ENCODE results near the gene ZCCHC8. TPM values are rescaled to one million over a fixed set of nuclear protein-coding genes. Genes with fewer than 3 reads are reported as not detected.

ZCCHC8 gene
- total RNA-seq, 1 experiment from 2014 or later, result 40.1 TPM

DNA sequence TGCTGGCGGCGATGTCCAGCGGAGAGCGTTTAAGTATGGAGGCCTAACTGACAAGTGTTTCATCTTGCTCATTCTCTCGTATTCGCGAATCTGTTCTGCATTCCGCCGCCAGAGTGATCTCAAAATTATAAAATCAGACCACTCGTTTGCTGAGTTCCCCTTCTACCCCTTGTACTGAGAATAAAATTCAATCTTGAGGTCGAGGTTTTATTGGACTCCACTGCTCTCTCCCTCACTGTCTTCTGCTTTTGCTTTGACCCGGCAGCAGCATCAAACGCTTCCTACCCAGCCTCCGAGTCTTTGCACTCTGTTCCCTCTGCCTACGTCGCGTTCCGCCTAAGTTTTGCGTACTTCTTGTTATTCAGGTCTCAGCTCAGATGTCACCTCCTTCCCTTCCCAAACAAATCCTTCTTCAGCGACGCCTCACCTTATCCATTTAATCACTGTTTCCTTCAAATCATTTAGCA lies 26.8 kb upstream of the ZCCHC8 start:
- H3K27ac Mint-ChIP-seq (ENCODE audit: unreplicated experiment), result no peak overlapping the region
- Histone ChIP-seq H3K27me3 (replicated peaks; ENCODE audit: control insufficient read depth, insufficient read depth, low read length) (no peaks in the 10 kb centered on the region), H3K9me3 (no peaks in the 10 kb centered on the region), H3K36me3 (ENCODE audit: control insufficient read depth, insufficient read depth, low read length) (no peaks in the 10 kb centered on the region; the same call in 1 of the 2 replicates), H3K4me3 (ENCODE audit: low read depth, low read length) (peak overlapping the region; percentile 45), H3K4me1 (peaks cover 20% of the 10 kb centered on the region)
- BruUV-seq (replicated peaks), result TSS peak; percentile 83
- intact Hi-C loops (cut with micrococcal nuclease; ENCODE audit: unreplicated experiment), result loop anchor here (1.0 to 2.0 kb wide), 2 partner anchors 26 to 225 kb away; partner anchors contain the start of gene DENR
- ChIA-PET CTCF (no interaction called here), POLR2A (interaction anchor here (0.5 to 2.7 kb wide), 7 partner anchors 11 to 1337 kb away, joined by 3 to 48 read pairs (median 5); partner anchors contain the start of genes DIABLO and ZCCHC8)
- no peak overlapping the region for H3K4me3 Mint-ChIP-seq (ENCODE audit: unreplicated experiment)
- H3K36me3 Mint-ChIP-seq (ENCODE audit: insufficient read depth, unreplicated experiment), result peaks cover 55% of the 10 kb centered on the region
- H3K27me3 Mint-ChIP-seq (ENCODE audit: insufficient read depth, unreplicated experiment), result no peaks in the 10 kb centered on the region
- H3K9me3 Mint-ChIP-seq (ENCODE audit: unreplicated experiment), result no peaks in the 10 kb centered on the region
- peak; percentile 41 to 49 for DNase-seq
- TF ChIP-seq, protein P1, sequence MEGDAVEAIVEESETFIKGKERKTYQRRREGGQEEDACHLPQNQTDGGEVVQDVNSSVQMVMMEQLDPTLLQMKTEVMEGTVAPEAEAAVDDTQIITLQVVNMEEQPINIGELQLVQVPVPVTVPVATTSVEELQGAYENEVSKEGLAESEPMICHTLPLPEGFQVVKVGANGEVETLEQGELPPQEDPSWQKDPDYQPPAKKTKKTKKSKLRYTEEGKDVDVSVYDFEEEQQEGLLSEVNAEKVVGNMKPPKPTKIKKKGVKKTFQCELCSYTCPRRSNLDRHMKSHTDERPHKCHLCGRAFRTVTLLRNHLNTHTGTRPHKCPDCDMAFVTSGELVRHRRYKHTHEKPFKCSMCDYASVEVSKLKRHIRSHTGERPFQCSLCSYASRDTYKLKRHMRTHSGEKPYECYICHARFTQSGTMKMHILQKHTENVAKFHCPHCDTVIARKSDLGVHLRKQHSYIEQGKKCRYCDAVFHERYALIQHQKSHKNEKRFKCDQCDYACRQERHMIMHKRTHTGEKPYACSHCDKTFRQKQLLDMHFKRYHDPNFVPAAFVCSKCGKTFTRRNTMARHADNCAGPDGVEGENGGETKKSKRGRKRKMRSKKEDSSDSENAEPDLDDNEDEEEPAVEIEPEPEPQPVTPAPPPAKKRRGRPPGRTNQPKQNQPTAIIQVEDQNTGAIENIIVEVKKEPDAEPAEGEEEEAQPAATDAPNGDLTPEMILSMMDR (IDR thresholded peaks at IDR 0.05; ENCODE audit: insufficient read depth in 1 of 2, low read depth in 1 of 2, low read length in 1 of 2, severe bottlenecking in 1 of 2, unreplicated experiment in 1 of 2), result no peak
- peaks cover 8% of the 10 kb centered on the region for H3K4me1 Mint-ChIP-seq (ENCODE audit: low read depth, unreplicated experiment)

DNA sequence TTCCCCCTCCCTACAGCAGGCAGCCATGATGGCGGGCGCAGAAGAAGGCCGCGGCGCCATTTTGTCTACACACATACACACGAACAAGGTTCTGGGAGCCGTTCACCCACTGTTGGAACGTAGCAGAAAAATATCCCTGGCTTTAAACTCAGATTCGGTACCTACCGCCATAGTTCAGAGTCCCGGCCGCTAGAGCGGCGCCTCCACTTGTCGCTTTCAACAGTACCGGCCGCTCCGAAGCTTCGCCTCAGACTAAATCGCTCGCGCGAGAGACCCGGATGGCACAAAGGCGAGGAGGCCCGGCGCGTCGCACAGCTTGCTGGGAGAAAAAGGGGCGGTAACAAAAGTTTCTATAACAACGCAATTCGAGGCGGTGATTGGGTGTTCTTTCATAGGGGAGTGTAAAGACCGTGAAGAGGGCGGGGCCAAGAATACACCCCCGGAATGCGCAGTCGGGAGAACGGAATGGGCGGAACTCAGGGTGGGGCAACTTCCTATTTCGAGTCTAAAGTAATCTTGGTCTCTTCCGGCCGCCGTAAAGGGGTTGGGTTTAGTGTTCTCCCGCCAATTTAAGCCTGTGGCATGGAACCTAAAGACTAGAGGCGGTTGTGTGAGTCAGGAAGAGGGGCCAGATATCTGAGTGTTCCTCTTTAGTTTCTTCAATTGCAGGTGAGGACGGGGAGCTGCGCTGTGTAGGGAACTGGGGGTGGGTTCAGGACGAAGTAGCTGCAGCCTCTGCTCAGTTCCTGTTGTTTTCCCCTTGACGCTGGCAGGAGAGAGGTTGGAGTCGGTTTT lies 26.1 kb upstream of the ZCCHC8 start, which contains the start of the genes KNTC1 and RSRC2:
TSS of gene KNTC1 (plus strand) at position 567 of the 795 bp plus-strand sequence. CDS start 2,815 bp downstream, outside the sequence.
TSS of gene RSRC2 (minus strand) at position 254 of the 795 bp plus-strand sequence. CDS start at position 171, 83 bp downstream.
- Mint-ChIP-seq H3K27ac (ENCODE audit: unreplicated experiment) (no peak within 1 kb of the TSS), H3K4me3 (ENCODE audit: unreplicated experiment) (no peak within 1 kb of the TSS), H3K9me3 (ENCODE audit: unreplicated experiment) (no peaks in the 10 kb centered on the region), H3K4me1 (ENCODE audit: low read depth, unreplicated experiment) (peaks cover 8% of the 10 kb centered on the region), H3K27me3 (ENCODE audit: insufficient read depth, unreplicated experiment) (no peaks in the 10 kb centered on the region), H3K36me3 (ENCODE audit: insufficient read depth, unreplicated experiment) (peaks cover 53% of the 10 kb centered on the region)
- intact Hi-C loops (cut with micrococcal nuclease; ENCODE audit: unreplicated experiment), result loop anchor here (1.0 to 2.0 kb wide), 2 partner anchors 26 to 226 kb away; partner anchors contain the start of gene DENR
- Histone ChIP-seq H3K9me3 (no peaks in the 10 kb centered on the region), H3K36me3 (ENCODE audit: control insufficient read depth, insufficient read depth, low read length) (no peaks in the 10 kb centered on the region; the same call in 1 of the 2 replicates), H3K4me1 (peaks cover 20% of the 10 kb centered on the region), H3K4me3 (ENCODE audit: low read depth, low read length) (peak within 1 kb of the TSS; percentile 88), H3K27me3 (replicated peaks; ENCODE audit: control insufficient read depth, insufficient read depth, low read length) (no peaks in the 10 kb centered on the region)
- BruUV-seq (replicated peaks), result no TSS peak
- DNase-seq, result peak; percentile 98 to 100
- TF ChIP-seq, protein P1 (IDR thresholded peaks at IDR 0.05; ENCODE audit: insufficient read depth in 1 of 2, low read depth in 1 of 2, low read length in 1 of 2, severe bottlenecking in 1 of 2, unreplicated experiment in 1 of 2), result no peak
- ChIA-PET CTCF (interaction anchor here (0.6 kb wide), 1 partner anchor 26 kb away, joined by 4 read pairs; no protein-coding TSS in a partner anchor), POLR2A (interaction anchor here (0.5 to 2.7 kb wide), 17 partner anchors 11 to 1337 kb away, joined by 3 to 48 read pairs (median 4); partner anchors contain the start of genes DIABLO and ZCCHC8)

Data from Caco-2 (cell line).